K562 (cell line): ENCODE measurements around the gene FAF2. TPM values are rescaled to one million over a fixed set of nuclear protein-coding genes. Genes with fewer than 3 reads are reported as not detected.
A peak's percentile ranks its signal among the peaks of the same experiment; 100 is the strongest.

Experiments used
- ATAC-seq: fragments of 200-7000 bp; cut with Tn5 transposase; 3 replicates; pipeline ENCODE4 v1.9.1; 2020; ENCODE audit warnings: moderate library complexity
- BruUV-seq: library from RNA; stranded (reverse); fragments of 400-500 nt; replicated peaks from 2 replicates; lab custom pipeline; 2021; lab: Mats Ljungman, UMichigan
- CTCF ChIA-PET: fragments of 300-600 bp; formaldehyde crosslinking; extraction: SDS; loops from one replicate; lab custom pipeline; 2021; ENCODE audit warnings: low intra/inter-chr PET ratio; lab: Yijun Ruan, JAX
- POLR2A ChIA-PET: fragments of 300-600, 350-650 bp; sonication (Branson Sonifier 250); formaldehyde crosslinking; extraction: SDS; loops from one replicate; lab custom pipeline; 2021; ENCODE audit warnings: antibody characterized with exemption, inconsistent platforms; lab: Yijun Ruan, JAX
- DNase-seq, 4 experiments: peaks; one replicate each; pipeline versions ENCODE4 v3.0.0 to v3.0.0-alpha.2; 2011 to 2018; ENCODE audit warnings: low spot score in 3 of 4, mixed read lengths in 3 of 4; ENCODE audit errors: extremely low read depth in 1 of 4
- FAIRE-seq: peaks from 2 replicates; lab custom pipeline; 2011; peaks lifted over from hg19 to GRCh38; lab: Jason Lieb, UNC
- H2AFZ ChIP-seq: 2 replicates; pipeline ENCODE4 v1.6.0; 2011; ENCODE audit warnings: low read depth, low read length, control low read depth, inconsistent platforms
- H3K27ac ChIP-seq: fragments of 200-600 bp; 3 replicates; pipeline ENCODE4 v1.8.0; 2011; ENCODE audit warnings: low read depth, mild to moderate bottlenecking, control low read depth, inconsistent platforms, low read length, moderate library complexity, mixed read lengths; ENCODE audit errors: extremely low read depth
- H3K27me3 ChIP-seq, 2 experiments: fragments of 300-600 bp in 1 of 2; 2 replicates in 1 of 2; 3 replicates in 1 of 2; pipeline versions ENCODE4 v1.6.0 to v1.8.0; 2011; ENCODE audit warnings: inconsistent platforms in 2 of 2, low read length in 2 of 2, mild to moderate bottlenecking in 1 of 2, mixed read lengths in 1 of 2, moderate library complexity in 1 of 2; ENCODE audit not compliant: control insufficient read depth in 2 of 2, insufficient read depth in 2 of 2
- H3K36me3 ChIP-seq: fragments of 300-600 bp; 3 replicates; pipeline ENCODE4 v1.8.0; 2011; ENCODE audit warnings: mild to moderate bottlenecking, low read length, inconsistent platforms; ENCODE audit not compliant: control insufficient read depth, insufficient read depth
- H3K4me1 ChIP-seq, 2 experiments: fragments of 200-600 bp in 1 of 2; replicated peaks in 1 of 2; 2 replicates in 1 of 2; 3 replicates in 1 of 2; pipeline versions ENCODE4 v1.5.1 to v1.8.0; 2011; ENCODE audit warnings: inconsistent platforms in 2 of 2, low read length in 2 of 2, mild to moderate bottlenecking in 1 of 2, mixed read lengths in 1 of 2, moderate library complexity in 1 of 2; ENCODE audit not compliant: control insufficient read depth in 2 of 2, insufficient read depth in 2 of 2
- H3K4me2 ChIP-seq: 2 replicates; pipeline ENCODE4 v1.6.1; 2011; ENCODE audit warnings: low read length, control low read depth, inconsistent platforms, mixed read lengths; ENCODE audit not compliant: insufficient read depth
- H3K4me3 ChIP-seq: fragments of 200-600 bp; sonication (generic), shearing (Covaris generic); 2 replicates; pipeline ENCODE4 v1.5.1; 2016; ENCODE audit warnings: control low read depth, inconsistent platforms
- H3K79me2 ChIP-seq: fragments of 200-600 bp; 3 replicates; pipeline ENCODE4 v1.8.0; 2011; ENCODE audit warnings: low read length, inconsistent platforms; ENCODE audit not compliant: control insufficient read depth, insufficient read depth
- H3K9ac ChIP-seq, 2 experiments: 2 replicates each; pipeline versions ENCODE4 v1.6.0 to v1.6.1; 2011; ENCODE audit warnings: low read depth in 2 of 2, low read length in 2 of 2, control low read depth in 1 of 2, inconsistent platforms in 1 of 2, mild to moderate bottlenecking in 1 of 2, mixed read lengths in 1 of 2; ENCODE audit not compliant: insufficient read depth in 1 of 2
- H3K9me1 ChIP-seq: one replicate; pipeline ENCODE4 v1.6.0; 2011; ENCODE audit warnings: inconsistent platforms, mild to moderate bottlenecking, low read length, moderate library complexity; ENCODE audit not compliant: control insufficient read depth, insufficient read depth
- H3K9me3 ChIP-seq: replicated peaks from 2 replicates; pipeline ENCODE4 v1.5.1; 2011; ENCODE audit warnings: low read depth, low read length, inconsistent platforms; ENCODE audit not compliant: control insufficient read depth, insufficient read depth
- H4K20me1 ChIP-seq: replicated peaks from 2 replicates; pipeline ENCODE4 v1.6.1; 2011; ENCODE audit warnings: low read length, inconsistent platforms, mixed read lengths; ENCODE audit not compliant: control insufficient read depth, insufficient read depth
- EGR1 ChIP-seq: fragments of 450-650 bp; conservative IDR thresholded peaks from 2 replicates; pipeline ENCODE4 v1.6.1; 2017; ENCODE audit warnings: mild to moderate bottlenecking
- ELF2 ChIP-seq: fragments of 250-450 bp; sonication (Bioruptor Pico); IDR thresholded peaks from 2 replicates; pipeline ENCODE4 v1.5.0; 2021; ENCODE audit warnings: mild to moderate bottlenecking
- LEF1 ChIP-seq: fragments of 450-650 bp; IDR thresholded peaks from 2 replicates; pipeline ENCODE4 v1.6.1; 2016; ENCODE audit warnings: mild to moderate bottlenecking
- MECOM ChIP-seq: fragments of 250-450 bp; sonication (Bioruptor Pico); IDR thresholded peaks from 2 replicates; pipeline ENCODE4 v1.8.0; 2022; ENCODE audit warnings: inconsistent platforms
- POLR2AphosphoS5 ChIP-seq: IDR thresholded peaks from 2 replicates; pipeline ENCODE4 v1.6.1; 2011; ENCODE audit warnings: mild to moderate bottlenecking, low read depth, low read length, moderate library complexity; ENCODE audit not compliant: control insufficient read depth, insufficient read depth
- RBFOX2 ChIP-seq: fragments of 200-400 bp; formaldehyde crosslinking; IDR thresholded peaks from 2 replicates; pipeline ENCODE4 v1.6.1; 2017; ENCODE audit warnings: low read depth, mild to moderate bottlenecking, low read length, moderate library complexity
- SPI1 ChIP-seq: IDR thresholded peaks from 2 replicates; pipeline ENCODE4 v1.6.1; 2011; ENCODE audit warnings: low read depth, low read length, control low read depth, borderline replicate concordance
- TCF3 ChIP-seq: sonication (generic); formaldehyde crosslinking; IDR thresholded peaks from 2 replicates; pipeline ENCODE4 v1.4.0; 2020; ENCODE audit warnings: mild to moderate bottlenecking, missing genetic modification reagents
- TRIM24 ChIP-seq, 2 experiments: fragments of 450-650 bp; IDR thresholded peaks; 2 replicates each; pipeline ENCODE4 v1.6.1; 2016
- TRIM28 ChIP-seq: fragments of 450-650 bp; IDR thresholded peaks from 2 replicates; pipeline ENCODE4 v1.6.1; 2017
- ZNF311 ChIP-seq: fragments of 250-450 bp; sonication (Bioruptor Pico); IDR thresholded peaks from 2 replicates; pipeline ENCODE4 v1.4.0; 2020; ENCODE audit warnings: mild to moderate bottlenecking, moderate library complexity
- ZSCAN32 ChIP-seq: fragments of 450-650 bp; formaldehyde crosslinking; IDR thresholded peaks from 2 replicates; pipeline ENCODE4 v1.4.0; 2020; ENCODE audit warnings: mild to moderate bottlenecking, moderate library complexity
- WGBS: fragments of 100-300 bp; shearing (Covaris generic); methylation state at CpG from one replicate; pipeline ENCODE4 v1.1.6; 2016; ENCODE audit warnings: low coverage, mixed read lengths; ENCODE audit not compliant: insufficient coverage; ENCODE audit errors: missing lambda C conversion rate; 5-methylcytosine and 5-hydroxymethylcytosine counted together
- in situ Hi-C: fragments of 300-500 bp; cut with MboI; formaldehyde crosslinking; loops from 4 replicates; pipeline ENCODE4 v1.15.0; 2018; ENCODE audit warnings: inconsistent platforms, mixed read lengths
- intact Hi-C: fragments of 100-400 bp; cut with micrococcal nuclease; formaldehyde crosslinking; loops from 2 replicates; pipeline ENCODE4 v1.14.2; 2022
- polyA plus RNA-seq, 8 experiments: library from polyadenylated mRNA; depleted of rRNA in 4 of 8; stranded (reverse) in 5 of 8; unstranded in 3 of 8; fragments of >200 nt; fragmentation: Nextera tagmentation in 2 of 8; fragmentation: Illumina TruSeq in 1 of 8; extraction: Ambion mirVana in 2 of 8; extraction: Trizol in 1 of 8; gene quantifications; 2 replicates each; pipeline versions ENCODE4 v1.2.1 to v1.2.3, GENCODE V29; 2011 to 2014; ENCODE audit warnings: inconsistent platforms in 1 of 8, missing spikeins in 1 of 8
- total RNA-seq, 7 experiments: library from RNA; depleted of rRNA in 6 of 7; stranded (reverse); fragments of >200 nt in 6 of 7; fragmentation: Illumina TruSeq in 2 of 7; extraction: Trizol in 2 of 7; gene quantifications; 2 replicates each; pipeline versions ENCODE4 v1.2.1 to v1.2.3, GENCODE V29; 2011 to 2021; ENCODE audit warnings: low replicate concordance in 1 of 7
- TF ChIP-seq, protein P1 (sequence below): fragments of 450-650 bp; formaldehyde crosslinking; IDR thresholded peaks from 2 replicates; pipeline ENCODE4 v1.4.0; 2022; ENCODE audit warnings: mild to moderate bottlenecking, moderate library complexity
- TF ChIP-seq, protein P2 (sequence below): sonication (generic); formaldehyde crosslinking; IDR thresholded peaks from 2 replicates; pipeline ENCODE4 v1.8.0; 2022; ENCODE audit warnings: missing genetic modification reagents, mild to moderate bottlenecking, moderate library complexity, borderline replicate concordance
- TF ChIP-seq, protein P3 (sequence below): sonication (generic); formaldehyde crosslinking; IDR thresholded peaks from 2 replicates; pipeline ENCODE4 v1.8.1; 2023; ENCODE audit warnings: mild to moderate bottlenecking, missing genetic modification reagents

Gene FAF2
- total and polyA plus RNA-seq, 9 of the 15 experiments (the other 6 are each of a cell fraction or from before 2014, with no cell fraction given), result 25.0 to 44.6 (median 36.1) TPM

DNA sequence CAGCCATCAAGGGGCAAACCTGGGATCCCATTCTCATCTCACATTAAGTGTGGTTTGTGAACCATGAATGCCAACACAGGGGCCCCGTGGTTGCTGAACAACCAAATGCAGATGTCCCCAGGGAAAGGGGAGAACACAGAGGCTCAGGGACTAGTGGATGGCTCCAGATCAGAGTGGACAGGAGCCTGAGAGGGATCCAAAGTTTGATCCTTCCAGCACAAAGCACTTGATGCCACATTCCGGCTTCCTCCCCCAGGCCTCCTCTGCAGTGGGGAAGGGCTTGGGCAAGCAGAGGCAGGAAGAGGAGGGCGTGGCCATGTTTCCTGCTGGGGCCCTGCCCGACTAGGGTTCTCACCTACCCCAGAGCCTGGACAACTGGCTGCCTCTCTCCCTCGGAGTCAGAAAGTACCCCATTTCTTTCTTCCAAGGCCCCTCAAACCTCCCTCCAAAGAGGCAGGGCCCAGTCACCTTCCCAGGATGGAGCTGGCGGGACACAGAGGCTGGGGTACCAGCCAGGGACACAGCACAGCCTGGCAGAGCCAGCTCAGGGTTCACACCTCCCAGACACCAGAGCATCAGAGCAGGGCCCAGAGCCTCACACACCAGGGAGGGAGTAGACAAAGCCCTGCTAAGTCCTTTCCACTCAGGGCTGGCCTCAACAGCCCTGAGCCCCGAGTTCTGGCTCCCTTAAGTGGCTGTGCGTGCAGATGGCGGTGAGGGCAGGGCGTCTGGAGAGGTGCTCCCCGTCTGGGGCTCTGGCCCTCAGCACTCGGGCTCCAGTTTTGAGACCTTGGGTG, 93.4 kb downstream of the FAF2 start (continued):
- no peak for TF ChIP-seq MECOM (CRISPR knock-in tag)
- TF ChIP-seq TRIM28, result no peak
- peak; percentile 67 for TF ChIP-seq RBFOX2
- no peak for TF ChIP-seq TRIM24 (IDR thresholded peaks at IDR 0.05)
- TF ChIP-seq ZSCAN32 (CRISPR knock-in tag), result no peak
- TF ChIP-seq, protein P1, sequence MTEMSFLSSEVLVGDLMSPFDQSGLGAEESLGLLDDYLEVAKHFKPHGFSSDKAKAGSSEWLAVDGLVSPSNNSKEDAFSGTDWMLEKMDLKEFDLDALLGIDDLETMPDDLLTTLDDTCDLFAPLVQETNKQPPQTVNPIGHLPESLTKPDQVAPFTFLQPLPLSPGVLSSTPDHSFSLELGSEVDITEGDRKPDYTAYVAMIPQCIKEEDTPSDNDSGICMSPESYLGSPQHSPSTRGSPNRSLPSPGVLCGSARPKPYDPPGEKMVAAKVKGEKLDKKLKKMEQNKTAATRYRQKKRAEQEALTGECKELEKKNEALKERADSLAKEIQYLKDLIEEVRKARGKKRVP (CRISPR knock-in tag), result no peak

DNA sequence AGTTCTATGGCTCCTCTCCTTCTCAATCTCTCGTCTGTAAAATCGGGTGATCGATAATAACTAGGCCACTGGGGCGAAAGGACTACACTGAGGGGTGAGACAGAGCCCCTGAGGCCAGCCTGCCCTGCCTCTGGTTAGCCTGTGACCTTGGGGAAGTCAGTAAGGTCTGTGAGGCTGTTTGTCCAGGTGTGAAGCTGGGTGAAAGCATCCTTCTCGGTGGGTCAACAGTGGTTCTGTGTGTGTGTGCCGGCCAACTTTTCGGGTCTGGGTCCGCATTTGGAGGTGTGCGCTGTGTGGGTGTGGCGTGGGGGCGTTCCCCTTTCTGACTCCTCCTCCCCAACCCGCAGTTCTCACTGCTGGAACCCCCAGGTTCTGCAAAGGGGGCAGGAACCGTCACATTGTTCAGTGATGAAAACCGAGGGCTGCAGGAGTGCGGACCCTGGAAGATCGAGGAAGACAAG, 94.0 kb downstream of the FAF2 start:
- Histone ChIP-seq H3K9me3 (no peaks in the 10 kb centered on the region), H2AFZ (peak overlapping the region; percentile 78), H3K9me1 (no peaks in the 10 kb centered on the region), H3K4me2 (peak overlapping the region; percentile 94), H3K4me1 (peaks cover 41 to 50% of the 10 kb centered on the region in 2 experiments), H3K36me3 (no peaks in the 10 kb centered on the region; the same call in 2 of the 3 replicates), H3K27ac (peak overlapping the region; percentile 77), H3K9ac (peak overlapping the region; percentile 75 to 94), H4K20me1 (no peaks in the 10 kb centered on the region), H3K79me2 (peaks cover 23% of the 10 kb centered on the region), H3K4me3 (peak overlapping the region; percentile 51), H3K27me3 (no peaks in the 10 kb centered on the region)
- DNase-seq (peak; percentile 61 to 73 (median 62)), ATAC-seq (peak; percentile 44), FAIRE-seq (peak; percentile 6)
- ChIA-PET POLR2A (interaction anchor here (1.3 to 1.6 kb wide), 2 partner anchors 8 to 18 kb away, joined by 4 read pairs; no protein-coding TSS in a partner anchor), CTCF (interaction anchor here (0.6 to 2.1 kb wide), 2 partner anchors 95 to 126 kb away, joined by 3 to 7 read pairs; partner anchors contain the start of gene CLTB)
- TSS peak; percentile 34 for BruUV-seq
- 3% methylated on average over 14 of the region's 16 CpGs for WGBS
- in situ Hi-C loops, result no loop called here
- intact Hi-C loops, result loop anchor here (2.0 kb wide), 1 partner anchor 125 kb away; the partner anchor contains the start of gene CLTB
- TF ChIP-seq EGR1 (peak; percentile 68), ELF2 (CRISPR knock-in tag) (0 out of 2 replicates have a peak, but pooled peaks have one; percentile 16), LEF1 (0 out of 2 replicates have a peak, but pooled peaks have one; percentile 13), SPI1 (peak; percentile 66), ZNF311 (CRISPR knock-in tag) (0 out of 2 replicates have a peak, but pooled peaks have one; percentile 13), POLR2AphosphoS5 (peak; percentile 50; the same call in 1 of the 2 replicates), TCF3 (CRISPR knock-in tag) (no peak)
- TF ChIP-seq, protein P2, sequence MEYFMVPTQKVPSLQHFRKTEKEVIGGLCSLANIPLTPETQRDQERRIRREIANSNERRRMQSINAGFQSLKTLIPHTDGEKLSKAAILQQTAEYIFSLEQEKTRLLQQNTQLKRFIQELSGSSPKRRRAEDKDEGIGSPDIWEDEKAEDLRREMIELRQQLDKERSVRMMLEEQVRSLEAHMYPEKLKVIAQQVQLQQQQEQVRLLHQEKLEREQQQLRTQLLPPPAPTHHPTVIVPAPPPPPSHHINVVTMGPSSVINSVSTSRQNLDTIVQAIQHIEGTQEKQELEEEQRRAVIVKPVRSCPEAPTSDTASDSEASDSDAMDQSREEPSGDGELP (CRISPR knock-in tag), result 0 out of 2 replicates have a peak, but pooled peaks have one; percentile 13
- TF ChIP-seq, protein P3, sequence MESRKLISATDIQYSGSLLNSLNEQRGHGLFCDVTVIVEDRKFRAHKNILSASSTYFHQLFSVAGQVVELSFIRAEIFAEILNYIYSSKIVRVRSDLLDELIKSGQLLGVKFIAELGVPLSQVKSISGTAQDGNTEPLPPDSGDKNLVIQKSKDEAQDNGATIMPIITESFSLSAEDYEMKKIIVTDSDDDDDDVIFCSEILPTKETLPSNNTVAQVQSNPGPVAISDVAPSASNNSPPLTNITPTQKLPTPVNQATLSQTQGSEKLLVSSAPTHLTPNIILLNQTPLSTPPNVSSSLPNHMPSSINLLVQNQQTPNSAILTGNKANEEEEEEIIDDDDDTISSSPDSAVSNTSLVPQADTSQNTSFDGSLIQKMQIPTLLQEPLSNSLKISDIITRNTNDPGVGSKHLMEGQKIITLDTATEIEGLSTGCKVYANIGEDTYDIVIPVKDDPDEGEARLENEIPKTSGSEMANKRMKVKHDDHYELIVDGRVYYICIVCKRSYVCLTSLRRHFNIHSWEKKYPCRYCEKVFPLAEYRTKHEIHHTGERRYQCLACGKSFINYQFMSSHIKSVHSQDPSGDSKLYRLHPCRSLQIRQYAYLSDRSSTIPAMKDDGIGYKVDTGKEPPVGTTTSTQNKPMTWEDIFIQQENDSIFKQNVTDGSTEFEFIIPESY (CRISPR knock-in tag), result peak; percentile 51; the same call in 1 of the 2 replicates
